Activated CD4-positive, alpha-beta T cell treated with anti-CD3 and anti-CD28 coated beads for 4 hours (primary cell): ENCODE measurements around the gene SRPX2.
"Not testable (repeated sequence)": the region's sequence is repeated elsewhere in the genome, so short reads cannot be mapped to it uniquely, and the experiment has no call there.

Experiments used
- DNase-seq, 2 donors: peaks; one replicate each; pipeline ENCODE4 v3.0.0-alpha.2; 2020

Gene SRPX2

DNA sequence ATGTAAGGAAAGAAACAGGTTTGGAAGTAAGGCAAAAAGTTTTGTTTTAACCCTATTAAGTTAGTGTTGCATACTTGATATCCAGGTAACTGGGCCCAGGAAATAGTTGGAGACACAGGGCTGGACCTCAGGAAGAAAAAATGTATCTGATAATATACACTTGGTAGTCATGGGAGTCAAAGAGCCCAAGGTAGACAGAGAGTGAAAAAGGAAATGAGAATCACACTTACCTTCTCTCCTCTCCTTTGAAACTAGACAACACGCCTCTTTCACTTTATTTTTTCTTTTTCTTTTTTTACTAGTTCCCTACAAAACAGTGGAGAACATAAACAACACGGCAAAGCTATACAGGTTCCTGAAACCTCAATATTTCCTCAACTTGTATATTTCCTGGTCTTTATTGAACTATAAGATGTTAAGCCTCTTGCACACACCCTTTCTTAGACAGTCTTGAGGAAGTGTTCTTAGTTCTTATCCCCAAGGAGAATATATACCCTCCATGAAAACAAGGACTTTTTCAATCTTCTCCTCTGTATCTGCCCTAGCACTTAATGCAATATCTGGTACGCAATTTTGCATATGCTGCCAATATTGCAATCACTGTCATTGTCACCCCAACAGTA, 60.7 kb downstream of the SRPX2 start:
- no peak for DNase-seq

DNA sequence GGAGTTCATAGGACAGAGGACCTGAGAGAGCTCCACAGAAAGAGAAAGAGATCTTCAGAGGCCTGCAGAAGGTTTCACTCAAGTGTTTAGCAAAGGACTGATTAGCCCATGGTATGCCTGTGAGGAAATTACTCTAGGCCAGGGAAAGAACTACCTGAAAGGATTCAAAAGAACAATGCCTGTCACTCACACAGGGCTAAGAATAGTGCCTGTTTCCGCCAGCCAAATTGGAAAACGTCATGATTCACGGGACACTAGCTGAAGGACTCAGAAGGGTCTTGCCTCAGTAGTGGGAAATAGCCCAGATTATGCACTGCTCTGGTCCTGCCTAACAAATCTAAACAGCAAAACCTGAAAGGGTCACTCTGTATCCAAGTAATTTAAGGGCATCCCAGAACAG, 66.8 kb downstream of the SRPX2 start:
- no peak for DNase-seq

DNA sequence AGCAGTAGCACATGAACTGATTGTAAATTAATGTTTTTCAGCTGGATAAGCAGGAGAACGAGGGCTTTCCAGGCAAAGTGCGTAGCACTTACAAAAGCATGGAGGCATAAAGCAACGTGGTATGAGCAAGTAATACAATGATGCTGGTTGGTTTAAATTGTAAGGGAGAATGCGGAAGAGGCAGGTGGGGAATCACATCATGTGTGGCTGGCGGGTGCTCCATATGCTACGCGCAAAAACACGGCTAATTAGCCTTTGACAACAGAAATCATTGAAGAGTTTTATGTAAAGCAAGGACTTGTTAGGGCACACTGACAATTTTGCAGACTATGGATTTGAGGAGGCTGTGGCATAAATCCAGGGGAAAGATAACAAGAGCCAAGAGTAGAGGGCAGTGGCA, 73.4 kb downstream of the SRPX2 start:
- no peak for DNase-seq

DNA sequence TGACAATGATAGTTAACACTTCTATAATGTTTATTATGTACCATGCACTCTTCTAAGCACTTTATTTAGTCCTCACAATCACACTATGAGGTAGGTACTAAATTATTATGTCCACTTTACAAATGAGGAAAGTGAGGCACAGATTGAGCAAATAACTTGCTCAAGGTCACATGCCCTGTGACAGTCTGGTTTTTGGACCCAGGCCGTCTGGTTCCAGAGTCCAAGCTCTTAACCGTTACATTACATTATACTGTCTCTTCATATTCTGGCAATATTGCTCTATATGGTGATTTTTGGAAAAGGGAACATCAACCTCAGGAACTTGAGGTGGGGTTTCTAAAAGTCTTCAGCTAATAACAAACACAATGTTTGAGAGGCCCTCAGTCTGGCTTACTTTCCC, 75.1 kb downstream of the SRPX2 start:
- DNase-seq = no peak

DNA sequence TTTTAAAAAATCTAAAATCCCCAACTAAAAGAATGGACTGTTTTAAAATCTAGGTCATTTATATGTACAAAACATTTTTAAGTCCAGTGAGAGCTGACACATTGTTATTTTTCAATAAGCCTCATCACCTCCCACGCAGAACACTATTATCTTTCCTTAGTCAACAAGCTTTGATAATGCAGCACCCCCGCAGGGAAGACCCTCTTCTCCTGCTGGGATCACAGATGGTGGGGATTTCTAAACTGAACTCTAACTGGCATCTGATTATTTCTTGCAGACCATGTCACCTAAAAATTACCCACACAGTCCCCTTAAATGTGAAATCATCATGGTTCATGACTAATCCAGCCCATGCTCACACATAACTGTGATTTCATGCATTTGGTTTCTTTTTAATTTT, 76.3 kb downstream of the SRPX2 start:
- DNase-seq = no peak

DNA sequence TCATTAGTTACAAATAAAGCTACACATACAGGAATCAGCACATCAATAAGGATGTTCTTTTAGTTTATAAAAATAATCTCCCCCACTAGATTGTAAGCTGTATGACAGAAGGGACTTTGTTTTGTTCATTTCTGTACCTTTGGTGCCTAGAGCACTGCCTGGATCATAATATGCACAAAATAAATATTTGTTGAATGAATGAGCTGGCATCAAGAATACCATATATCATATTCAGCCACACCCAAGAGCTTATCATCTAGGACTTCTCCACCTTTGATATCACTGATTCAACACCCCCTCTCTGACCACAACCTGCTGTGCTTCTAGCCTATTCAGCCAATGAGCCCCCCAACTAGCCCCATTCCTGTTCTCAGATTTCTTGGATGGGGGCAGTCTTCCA, 77.3 kb downstream of the SRPX2 start:
- no peak for DNase-seq

DNA sequence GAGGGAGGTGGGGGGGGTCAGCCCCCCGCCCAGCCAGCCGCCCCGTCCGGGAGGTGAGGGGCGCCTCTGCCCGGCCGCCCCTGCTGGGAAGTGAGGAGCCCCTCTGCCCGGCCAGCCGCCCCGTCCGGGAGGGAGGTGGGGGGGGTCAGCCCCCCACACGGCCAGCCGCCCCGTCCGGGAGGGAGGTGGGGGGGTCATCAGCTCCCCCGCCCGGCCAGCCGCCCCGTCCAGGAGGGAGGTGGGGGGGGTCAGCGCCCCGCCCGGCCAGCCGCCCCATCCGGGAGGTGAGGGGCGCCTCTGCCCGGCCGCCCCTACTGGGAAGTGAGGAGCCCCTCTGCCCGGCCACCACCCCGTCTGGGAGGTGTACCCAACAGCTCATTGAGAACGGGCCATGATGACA, 80.0 kb downstream of the SRPX2 start:
- not testable (repeated sequence) for DNase-seq
